ENCODE measurements around the gene QDPR.
"Not testable (repeated sequence)": the region's sequence is repeated elsewhere in the genome, so short reads cannot be mapped to it uniquely, and the experiment has no call there.

The QDPR gene

DNA sequence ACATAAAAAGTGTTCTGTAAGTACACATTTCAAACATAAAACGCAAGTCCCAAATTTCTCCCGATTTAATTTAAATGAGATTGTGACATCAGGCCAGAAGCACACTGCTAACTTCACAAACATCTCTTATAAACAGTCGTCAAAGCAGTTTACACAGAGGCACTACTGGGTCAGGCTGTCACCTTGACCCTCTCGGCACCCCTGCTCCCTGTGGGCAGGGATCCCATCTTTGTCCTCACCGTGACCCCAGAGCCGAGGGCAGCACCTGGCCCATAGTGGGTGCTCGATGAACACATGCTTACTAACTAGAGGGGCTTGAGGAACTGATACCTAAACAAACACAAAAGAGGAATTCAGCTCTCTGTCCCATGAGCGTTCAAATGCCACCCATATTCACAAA lies 22.2 kb downstream of the QDPR start:
- no peak for DNase-seq

DNA sequence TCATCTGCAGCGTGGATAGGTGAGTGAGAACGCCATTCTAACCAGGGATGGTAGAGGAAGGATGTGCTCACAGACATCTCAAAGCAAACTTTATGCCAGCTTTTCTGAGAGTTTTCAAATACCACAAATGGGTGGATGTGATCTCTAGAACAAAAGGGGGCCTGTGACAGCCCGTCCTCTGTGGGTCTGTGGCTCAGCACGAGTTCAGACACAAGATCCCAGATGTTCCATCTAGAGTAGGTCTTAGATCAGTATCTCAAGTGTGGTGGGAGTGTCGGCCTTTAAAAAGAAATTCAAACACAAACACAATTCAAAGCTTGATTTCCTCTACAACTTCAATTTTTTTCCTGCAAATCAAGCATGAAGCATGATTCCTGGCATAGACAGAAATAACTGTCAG lies 22.8 kb downstream of the QDPR start:
- DNase-seq, result no peak

DNA sequence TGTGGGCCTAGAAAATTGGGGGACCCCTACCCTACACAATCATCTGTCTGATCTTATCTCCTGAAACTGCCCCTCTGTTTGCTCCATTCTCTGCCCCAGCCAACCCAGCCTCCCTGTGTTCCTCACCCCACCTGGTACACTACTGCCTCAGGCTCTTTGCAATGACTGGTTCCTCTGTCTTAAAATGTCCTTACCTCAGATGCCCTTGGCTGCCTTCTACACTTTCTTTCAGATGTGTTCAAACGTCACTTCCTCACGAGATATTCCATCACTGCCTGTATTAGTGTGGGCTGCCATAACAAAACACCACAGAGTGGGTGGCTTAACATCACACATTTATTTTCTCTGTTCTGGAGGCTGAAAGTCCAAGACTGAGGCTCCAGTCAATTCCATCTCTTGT lies 29.2 kb downstream of the QDPR start:
- no peak for DNase-seq

DNA sequence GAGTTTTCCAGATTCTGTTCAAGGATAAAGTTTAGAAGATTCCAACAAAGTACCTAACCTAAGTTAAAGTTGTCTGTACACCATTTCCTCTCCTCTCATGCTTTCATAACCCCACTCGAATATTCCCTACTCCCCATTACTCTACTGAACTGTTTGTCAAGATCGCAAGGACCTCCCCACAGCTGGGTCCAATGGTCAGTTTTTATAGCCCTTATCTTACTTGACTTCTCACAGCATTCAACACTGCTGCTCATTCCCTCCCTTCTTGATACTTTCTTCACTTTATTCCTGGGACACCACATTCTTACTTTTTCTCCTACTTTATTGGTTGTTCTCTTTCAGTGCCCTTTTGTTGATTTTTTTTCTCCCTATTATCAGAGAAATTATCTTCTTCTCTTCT lies 30.9 kb downstream of the QDPR start:
- no peak for DNase-seq

DNA sequence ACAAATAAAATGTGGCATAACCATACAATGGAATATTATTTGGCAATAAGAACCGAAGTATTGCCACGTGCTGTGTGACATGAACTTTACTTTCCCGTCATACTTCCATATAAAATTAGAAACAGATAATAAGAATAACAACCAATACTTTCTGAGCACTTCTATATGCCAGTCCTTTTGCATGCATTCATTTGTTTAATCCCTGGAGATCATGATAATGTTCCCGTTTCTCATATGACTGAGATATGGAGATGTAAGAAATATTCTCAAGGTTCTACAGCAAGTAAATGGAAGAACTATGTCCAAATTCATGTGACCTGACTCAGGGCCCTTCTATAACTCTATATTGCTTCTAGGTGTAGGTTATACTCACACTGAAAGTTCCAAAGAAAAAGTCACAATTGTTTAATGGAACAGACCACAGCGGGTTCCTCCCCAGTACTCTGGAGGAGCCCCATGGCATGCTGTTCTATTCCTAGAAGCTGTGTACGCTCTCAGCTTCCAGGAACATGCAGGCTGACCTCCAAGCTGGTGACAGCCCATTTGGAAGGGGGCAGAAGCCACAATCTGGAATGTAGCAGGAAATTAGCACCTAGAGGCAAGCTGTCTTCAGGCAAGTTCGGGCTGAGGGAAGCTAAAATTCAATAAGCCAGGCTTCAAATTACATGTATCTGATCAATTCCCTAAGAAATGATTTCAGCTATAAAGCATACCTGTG lies 31.5 kb downstream of the QDPR start:
- DNase-seq, result no peak

DNA sequence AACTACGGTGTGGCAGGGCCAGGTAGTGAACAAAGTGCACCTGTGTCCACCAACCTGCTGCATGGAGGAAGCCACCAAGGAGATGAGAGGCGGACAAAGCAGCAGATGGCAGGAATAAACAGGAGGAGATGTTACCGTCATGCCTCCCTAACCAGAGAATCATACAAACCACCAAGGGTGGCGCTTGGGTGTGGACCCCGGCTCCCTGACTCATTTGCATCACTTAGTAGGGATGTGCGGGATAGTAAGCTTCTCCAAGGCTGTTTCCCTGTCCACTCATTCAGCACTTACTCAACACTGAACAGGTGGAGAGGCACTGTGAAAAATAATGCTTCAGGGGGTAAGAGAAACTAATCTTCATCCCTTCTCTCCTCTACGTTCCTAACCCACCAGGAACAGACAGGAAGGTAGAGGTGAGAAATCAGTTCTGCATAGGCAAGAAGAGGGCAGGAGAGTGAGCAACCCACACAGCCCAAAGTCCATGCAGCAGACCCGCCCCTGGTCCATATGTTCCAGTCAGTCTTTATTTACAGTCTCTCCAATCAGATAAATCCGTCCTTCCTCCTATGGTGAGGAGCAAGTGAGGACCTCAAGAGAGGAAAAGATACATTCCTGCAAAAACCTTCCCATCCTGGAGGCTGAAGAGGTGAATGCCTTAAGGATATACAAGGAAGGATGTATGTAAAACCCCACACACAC lies 34.0 kb downstream of the QDPR start:
- no peak for DNase-seq

DNA sequence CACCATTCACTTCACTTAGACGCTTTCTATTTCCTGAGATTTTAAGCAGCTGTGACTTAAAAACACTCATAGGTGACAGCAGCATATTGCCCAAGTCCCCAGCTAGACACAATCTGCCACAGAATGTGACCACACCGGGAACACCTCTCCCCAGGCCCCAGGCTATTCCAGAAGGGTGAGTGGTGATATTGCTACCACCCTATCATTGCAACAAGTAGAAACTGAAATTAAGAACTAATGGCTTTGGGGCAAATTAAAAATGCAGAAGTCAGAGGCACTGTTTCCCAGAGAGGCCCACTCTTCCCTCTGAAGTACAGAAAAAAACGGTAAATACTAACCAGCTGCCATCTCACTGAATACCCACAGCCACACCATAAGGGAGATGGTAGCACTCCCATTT lies 35.0 kb downstream of the QDPR start:
- no peak for DNase-seq

DNA sequence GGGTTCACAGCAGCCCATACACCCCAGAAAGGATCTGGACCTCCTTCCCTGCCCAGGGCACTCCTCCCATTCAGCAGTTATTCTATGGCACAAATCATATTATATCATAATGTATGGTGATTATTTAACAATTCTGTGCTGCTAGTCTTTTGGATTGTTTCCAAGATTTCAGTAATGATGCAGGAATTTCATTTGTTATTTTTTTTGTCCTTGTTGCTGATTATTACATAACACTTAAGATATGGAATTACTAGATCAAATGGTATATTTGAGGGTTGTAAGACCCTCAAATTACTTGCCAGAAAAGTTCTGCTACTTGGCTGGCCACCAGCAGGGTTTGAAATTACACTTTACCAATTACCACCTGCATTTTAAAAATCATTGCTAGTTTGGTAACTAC lies 36.4 kb downstream of the QDPR start:
- DNase-seq, result no peak

DNA sequence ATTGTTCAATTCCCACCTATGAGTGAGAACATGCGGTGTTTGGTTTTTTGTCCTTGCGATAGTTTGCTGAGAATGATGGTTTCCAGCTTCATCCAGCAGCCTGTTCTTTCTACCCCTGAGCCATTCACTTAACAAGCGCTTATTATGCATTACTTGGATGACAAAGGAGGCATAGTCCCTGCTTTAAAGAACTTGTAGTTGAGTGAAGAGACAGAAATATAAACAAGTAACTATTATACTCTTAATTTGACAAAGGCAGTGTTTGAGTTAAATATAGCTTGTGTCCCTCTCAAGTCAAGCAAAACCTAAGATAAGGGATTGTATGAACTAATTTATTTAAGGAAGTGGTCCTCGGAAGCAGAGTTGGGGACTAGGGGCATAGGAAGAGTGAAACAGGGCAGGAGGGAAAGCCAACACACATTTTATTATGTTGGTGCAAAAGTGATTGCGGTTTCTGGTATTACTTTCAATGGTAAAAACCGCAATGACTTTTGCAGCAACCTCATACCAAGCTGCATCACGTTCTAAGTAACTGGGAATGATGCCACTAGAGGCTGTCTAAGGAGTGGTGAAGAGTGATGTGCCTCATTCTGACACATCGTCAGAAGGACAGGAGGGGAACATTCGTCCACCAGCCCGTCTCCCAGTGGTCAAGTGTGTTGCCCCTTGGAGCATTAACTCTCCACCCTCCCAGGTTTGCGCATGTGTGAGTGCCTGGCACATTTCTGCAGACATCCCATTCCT lies 41.8 kb downstream of the QDPR start:
- DNase-seq, result no peak

DNA sequence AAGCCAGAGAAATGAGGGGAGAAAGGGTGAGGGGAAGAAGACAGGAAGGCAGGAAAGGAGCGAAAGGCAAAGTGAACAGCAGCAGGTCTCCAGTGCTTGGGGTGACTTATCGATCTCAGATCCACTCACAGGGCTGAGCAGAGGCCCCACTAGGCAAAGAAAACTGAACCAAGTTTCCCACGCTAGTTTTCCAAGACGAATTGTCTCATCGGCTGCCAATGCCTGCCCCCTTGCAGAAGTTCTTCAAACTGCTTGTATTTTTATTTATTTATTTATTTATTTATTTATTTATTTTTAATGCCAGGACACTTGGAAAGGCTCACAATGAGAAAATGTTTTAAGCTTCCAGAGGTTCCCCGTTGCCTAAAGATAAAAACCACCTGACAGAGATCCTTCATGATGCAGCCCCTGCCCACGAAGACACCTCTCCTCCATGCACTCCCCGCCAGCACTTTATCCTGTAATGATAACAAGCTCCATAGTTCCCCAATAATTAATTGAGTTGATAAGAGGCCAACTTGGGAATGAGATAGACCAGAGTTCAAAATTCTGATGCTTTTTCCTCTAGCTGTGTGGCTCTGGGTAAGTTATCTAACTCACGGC lies 43.2 kb downstream of the QDPR start:
- peak; percentile 48 for DNase-seq

DNA sequence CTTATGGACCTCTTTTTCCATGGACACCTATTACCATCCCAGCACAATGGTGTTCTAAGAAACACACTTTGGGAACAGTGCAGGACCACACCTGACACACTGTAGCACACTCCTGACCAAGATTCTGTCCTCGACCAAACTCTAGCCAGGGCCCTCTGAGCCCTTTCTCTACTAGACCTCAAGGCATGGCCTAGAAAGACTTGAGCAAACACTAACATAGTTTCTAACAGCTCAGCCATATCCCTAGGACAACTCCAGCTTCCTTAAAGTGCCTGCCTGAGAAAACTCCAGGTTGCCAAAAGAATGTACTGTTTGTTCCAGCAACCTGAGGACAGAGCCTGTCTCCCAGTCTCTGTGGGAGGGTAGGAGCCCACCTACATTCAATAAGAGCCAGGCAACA lies 48.3 kb downstream of the QDPR start:
- DNase-seq, result no peak

DNA sequence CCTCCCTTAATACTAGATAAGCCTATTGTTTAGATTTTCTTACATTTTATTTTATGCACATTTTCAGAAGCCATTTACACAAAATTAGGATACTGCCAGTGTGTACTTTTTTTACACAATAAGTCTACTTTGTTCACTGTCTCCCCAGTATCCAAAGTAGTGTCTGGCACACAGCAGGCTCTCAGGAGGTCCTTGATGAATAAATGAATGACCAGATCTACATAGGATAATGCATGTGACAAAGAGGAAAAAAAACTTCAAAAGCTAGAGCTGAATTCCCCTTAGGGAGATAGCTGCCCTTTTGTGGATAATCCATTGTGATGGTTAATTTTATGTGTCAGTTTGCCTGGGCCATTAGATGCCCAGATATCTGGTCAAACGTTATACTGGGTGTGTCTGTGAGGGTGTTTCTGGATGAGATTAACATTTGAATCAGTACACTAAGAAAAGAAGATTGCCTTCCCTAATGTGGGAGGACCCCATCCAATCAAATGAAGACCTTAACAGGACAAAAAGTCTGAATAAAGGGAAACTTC lies 61.6 kb downstream of the QDPR start:
- DNase-seq, result no peak

DNA sequence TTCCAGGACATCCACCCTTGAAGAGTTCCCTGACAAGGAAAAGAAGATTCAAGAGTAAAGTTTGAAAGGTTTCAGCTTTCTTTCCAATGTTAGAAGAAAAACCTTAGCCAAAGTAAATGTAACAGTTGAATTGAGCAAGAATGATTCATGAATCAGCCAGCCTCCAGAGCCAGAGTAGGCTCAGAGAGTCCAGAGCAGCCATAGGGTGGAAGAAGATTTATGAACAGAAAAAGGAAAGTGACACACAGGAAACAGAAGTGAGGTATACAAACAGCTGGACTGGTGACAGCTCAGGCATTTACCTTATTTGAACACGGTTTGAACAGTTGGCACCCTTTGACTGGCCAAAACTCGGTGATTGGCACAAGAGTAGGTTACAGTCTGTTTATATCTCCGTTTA lies 63.2 kb downstream of the QDPR start:
- no peak for DNase-seq

DNA sequence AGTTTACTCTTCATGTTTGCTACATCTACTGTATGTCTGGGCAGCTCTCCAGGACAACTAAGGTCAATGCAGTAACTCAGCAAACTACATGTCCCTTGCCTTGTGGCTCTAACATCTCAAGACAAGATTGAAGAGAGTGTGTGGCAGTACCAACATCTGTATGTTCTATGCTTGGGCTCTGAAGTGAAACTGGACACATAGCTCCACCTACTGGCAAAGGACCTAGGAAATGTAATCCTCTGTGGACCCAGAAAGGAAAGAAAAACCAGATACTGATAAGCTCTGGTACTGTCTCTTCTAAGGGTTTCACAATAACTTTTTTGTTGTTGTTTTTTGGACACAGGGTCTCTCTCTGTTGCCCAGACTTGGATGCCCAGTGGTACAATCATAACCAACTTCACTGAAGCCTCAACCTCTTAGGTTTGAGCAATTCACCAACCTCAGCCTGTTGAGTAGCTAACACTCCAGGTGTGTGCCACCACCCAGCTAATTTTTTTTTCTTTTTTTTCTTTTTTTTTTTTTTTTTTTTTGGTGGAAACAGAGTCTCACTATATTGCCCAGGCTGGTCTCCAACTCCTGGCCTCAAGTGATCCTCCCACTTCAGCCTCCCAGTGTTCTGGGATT lies 64.1 kb downstream of the QDPR start:
- peak; percentile 74 for DNase-seq

DNA sequence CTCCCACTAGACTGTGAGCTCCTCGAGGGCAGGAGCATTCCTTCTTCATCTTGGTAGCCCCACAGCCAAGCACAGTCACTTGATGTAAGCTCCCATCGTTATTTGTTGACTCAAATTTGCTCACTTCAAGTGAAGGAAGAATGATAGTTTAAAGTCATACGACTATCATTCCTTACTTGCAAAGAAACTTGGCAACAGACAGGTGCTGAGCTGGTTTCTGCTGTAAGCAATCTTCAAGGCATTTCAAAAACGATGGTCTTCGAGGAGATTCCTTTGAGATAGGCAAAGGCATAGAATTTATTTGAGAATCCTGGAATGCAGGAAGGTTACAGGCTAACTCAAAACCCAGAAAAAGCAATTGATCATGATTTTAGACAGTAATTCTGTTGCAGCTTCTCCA lies 64.8 kb downstream of the QDPR start:
- DNase-seq, result no peak

DNA sequence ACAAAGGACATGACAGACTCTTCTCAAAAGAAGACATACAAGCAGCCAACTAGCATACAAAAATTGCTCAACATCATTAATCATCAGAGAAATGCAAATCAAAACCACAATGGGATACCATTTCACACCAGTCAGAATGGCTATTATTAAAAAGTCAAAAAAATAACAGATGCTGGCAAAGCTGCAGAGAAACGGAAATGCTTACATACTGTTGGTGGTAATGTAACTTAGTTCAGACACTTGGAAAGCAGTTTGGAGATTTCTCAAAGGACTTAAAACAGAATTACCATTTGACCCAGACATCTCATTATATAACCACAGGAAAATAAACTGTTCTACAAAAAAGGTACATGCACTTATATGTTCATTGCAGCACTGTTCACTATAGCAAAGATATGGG lies 69.4 kb downstream of the QDPR start:
- DNase-seq, result not testable (repeated sequence)

DNA sequence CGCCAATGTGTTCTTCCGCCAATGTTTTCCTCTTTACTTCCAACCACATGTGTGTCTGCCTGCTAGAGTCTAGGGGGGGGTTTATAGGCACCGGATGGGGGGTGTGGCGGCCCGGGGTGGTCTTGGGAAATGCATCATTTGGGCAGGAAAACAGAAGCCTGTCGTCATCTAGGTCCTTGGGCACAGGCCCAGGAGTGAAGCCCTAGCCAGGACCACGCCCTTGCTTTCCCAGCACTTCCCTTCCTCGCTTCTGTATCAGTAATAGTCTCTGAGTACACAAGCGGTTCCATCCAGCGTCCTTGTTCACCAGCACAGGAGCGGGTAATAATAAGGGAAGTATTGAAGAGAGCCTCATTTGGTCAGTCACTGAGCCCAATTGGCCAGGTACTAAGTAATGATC lies 74.5 kb downstream of the QDPR start:
- DNase-seq, result no peak

DNA sequence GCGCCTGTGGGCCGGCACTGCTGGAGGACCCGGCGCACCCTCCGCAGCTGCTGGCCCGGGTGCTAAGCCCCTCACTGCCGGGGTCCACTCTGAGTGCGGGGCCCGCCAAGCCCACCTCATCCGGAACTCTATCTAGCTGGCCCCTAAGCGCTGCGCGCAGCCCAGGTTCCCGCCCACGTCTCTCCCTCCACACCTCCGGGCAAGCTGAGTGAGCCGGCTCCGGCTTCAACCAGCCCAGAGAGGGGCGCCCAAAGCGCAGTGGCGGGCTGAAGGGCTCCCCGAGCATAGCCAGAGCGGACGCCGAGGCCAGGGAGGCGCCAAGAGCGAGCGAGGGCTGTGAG lies 75.2 kb downstream of the QDPR start:
- DNase-seq, result no peak
